ENCODE results near the gene THSD7A.

DNA sequence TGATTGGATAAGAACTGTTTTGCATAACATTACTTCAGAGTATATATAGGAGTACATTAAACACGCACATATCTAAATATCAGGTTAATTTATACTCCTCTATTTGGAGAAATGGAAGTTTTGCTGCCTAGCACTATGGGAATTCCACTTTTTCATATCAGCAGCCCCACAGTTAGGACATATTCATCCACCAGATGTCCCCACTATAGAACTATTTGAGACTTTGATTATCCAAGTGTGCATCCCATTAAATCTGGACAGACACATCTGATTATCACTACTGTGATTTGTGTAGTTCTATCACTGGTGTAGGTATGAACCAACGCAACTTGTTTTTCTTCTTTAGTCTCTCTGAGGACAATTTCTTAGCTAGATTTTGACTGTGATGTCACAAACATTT, 345.7 kb downstream of the THSD7A start:
- no peak for TF ChIP-seq TAF1 (conservative IDR thresholded peaks at IDR 0.05)
- TF ChIP-seq, protein P1, sequence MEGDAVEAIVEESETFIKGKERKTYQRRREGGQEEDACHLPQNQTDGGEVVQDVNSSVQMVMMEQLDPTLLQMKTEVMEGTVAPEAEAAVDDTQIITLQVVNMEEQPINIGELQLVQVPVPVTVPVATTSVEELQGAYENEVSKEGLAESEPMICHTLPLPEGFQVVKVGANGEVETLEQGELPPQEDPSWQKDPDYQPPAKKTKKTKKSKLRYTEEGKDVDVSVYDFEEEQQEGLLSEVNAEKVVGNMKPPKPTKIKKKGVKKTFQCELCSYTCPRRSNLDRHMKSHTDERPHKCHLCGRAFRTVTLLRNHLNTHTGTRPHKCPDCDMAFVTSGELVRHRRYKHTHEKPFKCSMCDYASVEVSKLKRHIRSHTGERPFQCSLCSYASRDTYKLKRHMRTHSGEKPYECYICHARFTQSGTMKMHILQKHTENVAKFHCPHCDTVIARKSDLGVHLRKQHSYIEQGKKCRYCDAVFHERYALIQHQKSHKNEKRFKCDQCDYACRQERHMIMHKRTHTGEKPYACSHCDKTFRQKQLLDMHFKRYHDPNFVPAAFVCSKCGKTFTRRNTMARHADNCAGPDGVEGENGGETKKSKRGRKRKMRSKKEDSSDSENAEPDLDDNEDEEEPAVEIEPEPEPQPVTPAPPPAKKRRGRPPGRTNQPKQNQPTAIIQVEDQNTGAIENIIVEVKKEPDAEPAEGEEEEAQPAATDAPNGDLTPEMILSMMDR (IDR thresholded peaks at IDR 0.05; ENCODE audit: low read depth, low read length, missing input control), result peak; percentile 31
- TF ChIP-seq, protein P2, sequence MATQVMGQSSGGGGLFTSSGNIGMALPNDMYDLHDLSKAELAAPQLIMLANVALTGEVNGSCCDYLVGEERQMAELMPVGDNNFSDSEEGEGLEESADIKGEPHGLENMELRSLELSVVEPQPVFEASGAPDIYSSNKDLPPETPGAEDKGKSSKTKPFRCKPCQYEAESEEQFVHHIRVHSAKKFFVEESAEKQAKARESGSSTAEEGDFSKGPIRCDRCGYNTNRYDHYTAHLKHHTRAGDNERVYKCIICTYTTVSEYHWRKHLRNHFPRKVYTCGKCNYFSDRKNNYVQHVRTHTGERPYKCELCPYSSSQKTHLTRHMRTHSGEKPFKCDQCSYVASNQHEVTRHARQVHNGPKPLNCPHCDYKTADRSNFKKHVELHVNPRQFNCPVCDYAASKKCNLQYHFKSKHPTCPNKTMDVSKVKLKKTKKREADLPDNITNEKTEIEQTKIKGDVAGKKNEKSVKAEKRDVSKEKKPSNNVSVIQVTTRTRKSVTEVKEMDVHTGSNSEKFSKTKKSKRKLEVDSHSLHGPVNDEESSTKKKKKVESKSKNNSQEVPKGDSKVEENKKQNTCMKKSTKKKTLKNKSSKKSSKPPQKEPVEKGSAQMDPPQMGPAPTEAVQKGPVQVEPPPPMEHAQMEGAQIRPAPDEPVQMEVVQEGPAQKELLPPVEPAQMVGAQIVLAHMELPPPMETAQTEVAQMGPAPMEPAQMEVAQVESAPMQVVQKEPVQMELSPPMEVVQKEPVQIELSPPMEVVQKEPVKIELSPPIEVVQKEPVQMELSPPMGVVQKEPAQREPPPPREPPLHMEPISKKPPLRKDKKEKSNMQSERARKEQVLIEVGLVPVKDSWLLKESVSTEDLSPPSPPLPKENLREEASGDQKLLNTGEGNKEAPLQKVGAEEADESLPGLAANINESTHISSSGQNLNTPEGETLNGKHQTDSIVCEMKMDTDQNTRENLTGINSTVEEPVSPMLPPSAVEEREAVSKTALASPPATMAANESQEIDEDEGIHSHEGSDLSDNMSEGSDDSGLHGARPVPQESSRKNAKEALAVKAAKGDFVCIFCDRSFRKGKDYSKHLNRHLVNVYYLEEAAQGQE (IDR thresholded peaks at IDR 0.05), result no peak
- TF ChIP-seq FOXA1 (IDR thresholded peaks at IDR 0.05), result no peak
- no peak for TF ChIP-seq SP1 (IDR thresholded peaks at IDR 0.05)
- TF ChIP-seq, protein P3, sequence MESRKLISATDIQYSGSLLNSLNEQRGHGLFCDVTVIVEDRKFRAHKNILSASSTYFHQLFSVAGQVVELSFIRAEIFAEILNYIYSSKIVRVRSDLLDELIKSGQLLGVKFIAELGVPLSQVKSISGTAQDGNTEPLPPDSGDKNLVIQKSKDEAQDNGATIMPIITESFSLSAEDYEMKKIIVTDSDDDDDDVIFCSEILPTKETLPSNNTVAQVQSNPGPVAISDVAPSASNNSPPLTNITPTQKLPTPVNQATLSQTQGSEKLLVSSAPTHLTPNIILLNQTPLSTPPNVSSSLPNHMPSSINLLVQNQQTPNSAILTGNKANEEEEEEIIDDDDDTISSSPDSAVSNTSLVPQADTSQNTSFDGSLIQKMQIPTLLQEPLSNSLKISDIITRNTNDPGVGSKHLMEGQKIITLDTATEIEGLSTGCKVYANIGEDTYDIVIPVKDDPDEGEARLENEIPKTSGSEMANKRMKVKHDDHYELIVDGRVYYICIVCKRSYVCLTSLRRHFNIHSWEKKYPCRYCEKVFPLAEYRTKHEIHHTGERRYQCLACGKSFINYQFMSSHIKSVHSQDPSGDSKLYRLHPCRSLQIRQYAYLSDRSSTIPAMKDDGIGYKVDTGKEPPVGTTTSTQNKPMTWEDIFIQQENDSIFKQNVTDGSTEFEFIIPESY (IDR thresholded peaks at IDR 0.05), result no peak
- no peak for TF ChIP-seq GABPA (IDR thresholded peaks at IDR 0.05 in 1 of 2, conservative IDR thresholded peaks at IDR 0.05 in 1 of 2)
- TF ChIP-seq YY1 (IDR thresholded peaks at IDR 0.05), result no peak
- TF ChIP-seq, protein P4, sequence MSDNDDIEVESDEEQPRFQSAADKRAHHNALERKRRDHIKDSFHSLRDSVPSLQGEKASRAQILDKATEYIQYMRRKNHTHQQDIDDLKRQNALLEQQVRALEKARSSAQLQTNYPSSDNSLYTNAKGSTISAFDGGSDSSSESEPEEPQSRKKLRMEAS (IDR thresholded peaks at IDR 0.05), result no peak
- no peak for TF ChIP-seq EGR1 (IDR thresholded peaks at IDR 0.05; ENCODE audit: low read depth in 2 of 2)
- TF ChIP-seq FOXA2 (IDR thresholded peaks at IDR 0.05), result no peak
- peak; percentile 62 to 78 for TF ChIP-seq RAD21 (IDR thresholded peaks at IDR 0.05)
- no peak for TF ChIP-seq JUND (IDR thresholded peaks at IDR 0.05)

All from liver (tissue), 3 donors.